Metanephros (tissue), 1 donor: ENCODE measurements around the gene OR10R2. TPM values are rescaled to one million over a fixed set of nuclear protein-coding genes. Genes with fewer than 3 reads are reported as not detected.

Source experiments
- total RNA-seq: library from RNA; depleted of rRNA; stranded (reverse); fragments of >200 nt; gene quantifications from one replicate; pipeline ENCODE4 v1.2.3, GENCODE V29; 2014

Gene OR10R2, protein sequence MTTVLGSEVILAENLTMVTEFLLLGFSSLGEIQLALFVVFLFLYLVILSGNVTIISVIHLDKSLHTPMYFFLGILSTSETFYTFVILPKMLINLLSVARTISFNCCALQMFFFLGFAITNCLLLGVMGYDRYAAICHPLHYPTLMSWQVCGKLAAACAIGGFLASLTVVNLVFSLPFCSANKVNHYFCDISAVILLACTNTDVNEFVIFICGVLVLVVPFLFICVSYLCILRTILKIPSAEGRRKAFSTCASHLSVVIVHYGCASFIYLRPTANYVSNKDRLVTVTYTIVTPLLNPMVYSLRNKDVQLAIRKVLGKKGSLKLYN
- not detected for total RNA-seq

DNA sequence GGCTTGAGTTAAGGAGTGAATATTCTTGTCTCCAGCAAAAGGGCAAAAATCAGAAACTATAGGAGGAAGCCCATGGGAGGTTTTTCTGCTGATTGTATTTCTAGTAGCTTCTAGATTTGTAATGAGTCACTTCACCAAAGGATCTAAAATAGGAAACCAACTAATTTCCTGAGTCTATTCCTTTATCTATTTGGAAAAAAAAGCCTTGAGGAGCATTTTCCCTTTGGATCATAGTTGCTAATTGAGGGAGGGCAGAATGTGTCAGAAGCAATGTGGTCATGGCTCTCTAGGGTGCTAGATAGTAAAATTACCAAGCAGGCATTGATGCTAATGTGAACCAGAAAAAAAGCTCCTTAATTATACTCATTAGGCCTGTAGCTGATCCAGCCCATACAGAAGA lies at the start of gene OR10R2:
Gene OR10R2, plus strand, starts transcription at position 301 of the 400 bp plus-strand sequence. CDS start 106 bp downstream, outside the sequence.

DNA sequence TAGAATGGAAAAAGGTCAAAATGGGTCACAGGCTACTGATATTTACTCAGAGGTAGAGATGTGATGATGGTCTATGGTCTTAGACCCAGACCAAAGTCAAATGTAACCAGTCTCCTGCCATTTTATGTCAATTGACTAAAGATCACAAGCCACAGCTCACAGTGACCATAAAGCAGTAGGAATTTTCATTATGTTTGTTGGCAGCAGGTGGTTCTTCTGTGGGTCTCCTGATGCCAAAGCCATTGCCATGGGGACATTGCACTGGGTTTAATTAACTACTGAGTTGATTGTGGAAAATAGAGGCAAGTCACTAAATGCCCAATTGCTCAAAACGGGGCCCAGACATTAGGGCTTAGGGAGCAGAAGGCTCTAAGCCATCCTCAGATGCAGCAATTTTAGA lies 45.9 kb upstream of the OR10R2 start, which contains the start of gene OR10K2:
Gene OR10K2, minus strand, starts transcription at position 101 of the 400 bp plus-strand sequence. CDS start 5,371 bp downstream, outside the sequence.

DNA sequence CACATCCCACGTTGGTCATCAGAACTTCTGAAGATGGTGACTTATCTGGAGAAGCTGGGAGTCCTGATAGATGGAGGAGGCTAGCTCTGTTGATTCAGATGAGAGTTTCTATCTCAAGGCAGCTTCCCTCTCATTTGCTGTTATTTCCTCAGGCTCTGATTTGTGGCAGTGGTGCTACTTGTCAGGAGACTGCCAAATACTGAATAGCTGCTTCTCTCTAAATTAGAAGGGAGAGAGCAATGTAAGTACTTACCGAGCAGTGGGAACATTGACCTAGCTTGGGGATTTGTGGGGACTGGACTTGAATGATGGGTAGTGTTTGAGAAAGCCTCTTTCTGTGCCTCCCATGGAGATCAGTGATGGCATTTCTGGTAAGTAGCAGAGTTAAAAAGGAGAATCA lies 10.5 kb upstream of the OR10R2 start, which contains the start of gene OR10K1:
Gene OR10K1, plus strand, starts transcription at position 301 of the 400 bp plus-strand sequence. CDS start 3,728 bp downstream, outside the sequence.

Other genes starting within 250 kb of the OR10R2 start
- gene CD1A, start 217.8 kb upstream of the OR10R2 start, total RNA-seq, result not detected
- gene CD1C, start 182.3 kb upstream of the OR10R2 start, total RNA-seq, result 1.3 TPM
- not detected for gene CD1B, start 140.7 kb upstream of the OR10R2 start, total RNA-seq
- gene CD1E, start 118.3 kb upstream of the OR10R2 start, total RNA-seq, result 0.82 TPM
- gene OR10T2, start 72.8 kb upstream of the OR10R2 start, total RNA-seq, result not detected
- gene OR10K2, start 46.0 kb upstream of the OR10R2 start, total RNA-seq, result not detected
- not detected for gene OR10K1, start 10.4 kb upstream of the OR10R2 start, total RNA-seq
- gene OR6Y1, start 82.2 kb downstream of the OR10R2 start, total RNA-seq, result not detected
- not detected for gene OR6P1, start 98.4 kb downstream of the OR10R2 start, total RNA-seq
- gene OR10X1, start 107.7 kb downstream of the OR10R2 start, total RNA-seq, result not detected
- not detected for gene OR10Z1, start 133.0 kb downstream of the OR10R2 start, total RNA-seq
- 22.7 TPM for gene SPTA1, start 214.5 kb downstream of the OR10R2 start, total RNA-seq
- not detected for gene OR6K2, start 228.4 kb downstream of the OR10R2 start, total RNA-seq
- gene OR6K3, start 248.5 kb downstream of the OR10R2 start, total RNA-seq, result not detected